Stimulated activated CD8-positive, alpha-beta memory T cell treated with anti-CD3 and anti-CD28 coated beads, Interleukin-7, amount 100 ng/mL, for 24 hours (primary cell): Measurements from ENCODE around the gene URGCP.
"Not testable (repeated sequence)": the region's sequence is repeated elsewhere in the genome, so short reads cannot be mapped to it uniquely, and the experiment has no call there.

Experiments
- DNase-seq: peaks from one replicate; pipeline ENCODE4 v3.0.0-alpha.2; 2020; ENCODE audit warnings: low read depth

URGCP gene

DNA sequence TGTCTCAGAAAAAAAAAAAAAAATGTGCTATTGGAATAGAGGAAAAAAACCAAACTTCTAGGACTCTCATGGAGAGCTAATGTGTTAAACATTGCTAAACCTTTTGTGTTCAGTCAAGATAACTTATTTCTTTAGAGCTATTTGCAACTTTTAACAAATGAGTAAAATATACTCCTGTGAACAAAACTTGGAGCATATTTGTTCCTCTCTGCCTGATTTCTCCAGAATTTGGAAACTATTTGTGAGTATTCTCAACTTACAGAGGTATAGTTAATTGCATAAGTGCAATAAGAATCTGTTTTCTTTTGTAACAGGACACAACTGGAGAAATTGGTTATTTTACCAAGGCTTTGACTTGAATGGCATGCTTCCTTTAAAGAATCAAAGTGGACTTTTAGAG lies 75.5 kb downstream of the URGCP start:
- not testable (repeated sequence) for DNase-seq
